ENCODE results near the gene SNRPA1. TPM values are rescaled to one million over a fixed set of nuclear protein-coding genes. Genes with fewer than 3 reads are reported as not detected.
A peak's percentile ranks its signal among the peaks of the same experiment; 100 is the strongest.

The SNRPA1 gene
- total RNA-seq, 1 donor from 2014 or later, result 79.5 TPM

- peak overlapping the region; percentile 21 for H3K4me2 ChIP-seq (ENCODE audit: low read length)
- peaks cover 24% of the 10 kb centered on the region for H3K4me1 Mint-ChIP-seq (ENCODE audit: low read depth, unreplicated experiment)
- H3K27ac ChIP-seq (ENCODE audit: low read depth, low read length), result no peak overlapping the region
- no peaks in the 10 kb centered on the region for H3K9me3 Mint-ChIP-seq (ENCODE audit: unreplicated experiment)
- H3K36me3 ChIP-seq (ENCODE audit: insufficient read depth, low read length), result peaks cover 9% of the 10 kb centered on the region
- no peaks in the 10 kb centered on the region for H3K27me3 ChIP-seq (ENCODE audit: insufficient read depth, low read length)
- peaks cover 3% of the 10 kb centered on the region for H3K36me3 Mint-ChIP-seq (ENCODE audit: low read depth, unreplicated experiment)
- FAIRE-seq, result no peak
- H3K79me2 ChIP-seq (ENCODE audit: insufficient read depth, low read length), result peaks cover 100% of the 10 kb centered on the region
- H3K9me3 ChIP-seq (ENCODE audit: insufficient read depth, low read depth, low read length), result no peaks in the 10 kb centered on the region
- H3K4me3 ChIP-seq (ENCODE audit: insufficient read depth, low read depth, low read length), result no peak overlapping the region
- no peak overlapping the region for H3K4me3 Mint-ChIP-seq (ENCODE audit: unreplicated experiment)
- H3K27ac Mint-ChIP-seq (ENCODE audit: unreplicated experiment), result no peak overlapping the region
- peak; percentile 68 for DNase-seq (ENCODE audit: low read depth)
- peaks cover 95% of the 10 kb centered on the region for H4K20me1 ChIP-seq (ENCODE audit: insufficient read depth, low read length)
- no peak for TF ChIP-seq EZH2 (IDR thresholded peaks at IDR 0.05; ENCODE audit: insufficient read depth, low read length)
- no peak for TF ChIP-seq CTCF (IDR thresholded peaks at IDR 0.05; ENCODE audit: insufficient read depth, low read depth, low read length)
- H2AFZ ChIP-seq (ENCODE audit: low read depth, low read length), result no peak overlapping the region
- no peak overlapping the region for H3K9ac ChIP-seq (ENCODE audit: low read length)
- peaks cover 31% of the 10 kb centered on the region for H3K4me1 ChIP-seq (ENCODE audit: insufficient read depth, low read length)
- no peaks in the 10 kb centered on the region for H3K27me3 Mint-ChIP-seq (ENCODE audit: low read depth, unreplicated experiment)
Observed at GRCh38 chr15:101242160-101242998, 52.7 kb downstream of the SNRPA1 start.

GRCh38 chr15:101240358-101240757 is 54.7 kb downstream of the SNRPA1 start:
- Mint-ChIP-seq H3K27ac (ENCODE audit: unreplicated experiment) (no peak overlapping the region), H3K4me1 (ENCODE audit: low read depth, unreplicated experiment) (peaks cover 24% of the 10 kb centered on the region), H3K36me3 (ENCODE audit: low read depth, unreplicated experiment) (peaks cover 5% of the 10 kb centered on the region), H3K9me3 (ENCODE audit: unreplicated experiment) (no peaks in the 10 kb centered on the region), H3K27me3 (ENCODE audit: low read depth, unreplicated experiment) (no peaks in the 10 kb centered on the region), H3K4me3 (ENCODE audit: unreplicated experiment) (no peak overlapping the region)
- H3K79me2 ChIP-seq (ENCODE audit: insufficient read depth, low read length), result peaks cover 99% of the 10 kb centered on the region
- peaks cover 6% of the 10 kb centered on the region for H3K36me3 ChIP-seq (ENCODE audit: insufficient read depth, low read length)
- H3K9me3 ChIP-seq (ENCODE audit: insufficient read depth, low read depth, low read length), result no peaks in the 10 kb centered on the region
- peaks cover 90% of the 10 kb centered on the region for H4K20me1 ChIP-seq (ENCODE audit: insufficient read depth, low read length)
- H2AFZ ChIP-seq (ENCODE audit: low read depth, low read length), result no peak overlapping the region
- peak; percentile 83 for DNase-seq (ENCODE audit: low read depth)
- no peak overlapping the region for H3K4me3 ChIP-seq (ENCODE audit: insufficient read depth, low read depth, low read length)
- TF ChIP-seq EZH2 (IDR thresholded peaks at IDR 0.05; ENCODE audit: insufficient read depth, low read length) (no peak), CTCF (IDR thresholded peaks at IDR 0.05; ENCODE audit: insufficient read depth, low read depth, low read length) (no peak)
- H3K9ac ChIP-seq (ENCODE audit: low read length), result no peak overlapping the region
- peaks cover 31% of the 10 kb centered on the region for H3K4me1 ChIP-seq (ENCODE audit: insufficient read depth, low read length)
- H3K27me3 ChIP-seq (ENCODE audit: insufficient read depth, low read length), result no peaks in the 10 kb centered on the region
- no peak overlapping the region for H3K4me2 ChIP-seq (ENCODE audit: low read length)
- FAIRE-seq, result no peak
- no peak overlapping the region for H3K27ac ChIP-seq (ENCODE audit: low read depth, low read length)

GRCh38 chr15:101239724-101240136 is 55.3 kb downstream of the SNRPA1 start:
- no peak for FAIRE-seq
- Mint-ChIP-seq H3K9me3 (ENCODE audit: unreplicated experiment) (no peaks in the 10 kb centered on the region), H3K27ac (ENCODE audit: unreplicated experiment) (no peak overlapping the region), H3K27me3 (ENCODE audit: low read depth, unreplicated experiment) (no peaks in the 10 kb centered on the region), H3K36me3 (ENCODE audit: low read depth, unreplicated experiment) (peaks cover 5% of the 10 kb centered on the region), H3K4me3 (ENCODE audit: unreplicated experiment) (no peak overlapping the region), H3K4me1 (ENCODE audit: low read depth, unreplicated experiment) (peaks cover 19% of the 10 kb centered on the region)
- no peak overlapping the region for H3K4me3 ChIP-seq (ENCODE audit: insufficient read depth, low read depth, low read length)
- H3K27me3 ChIP-seq (ENCODE audit: insufficient read depth, low read length), result no peaks in the 10 kb centered on the region
- no peak overlapping the region for H3K4me2 ChIP-seq (ENCODE audit: low read length)
- H3K36me3 ChIP-seq (ENCODE audit: insufficient read depth, low read length), result peaks cover 6% of the 10 kb centered on the region
- H4K20me1 ChIP-seq (ENCODE audit: insufficient read depth, low read length), result peaks cover 90% of the 10 kb centered on the region
- H3K79me2 ChIP-seq (ENCODE audit: insufficient read depth, low read length), result peaks cover 99% of the 10 kb centered on the region
- TF ChIP-seq CTCF (IDR thresholded peaks at IDR 0.05; ENCODE audit: insufficient read depth, low read depth, low read length), result no peak
- no peak for TF ChIP-seq EZH2 (IDR thresholded peaks at IDR 0.05; ENCODE audit: insufficient read depth, low read length)
- DNase-seq (ENCODE audit: low read depth), result no peak
- no peak overlapping the region for H2AFZ ChIP-seq (ENCODE audit: low read depth, low read length)
- H3K4me1 ChIP-seq (ENCODE audit: insufficient read depth, low read length), result peaks cover 25% of the 10 kb centered on the region
- H3K27ac ChIP-seq (ENCODE audit: low read depth, low read length), result no peak overlapping the region
- no peak overlapping the region for H3K9ac ChIP-seq (ENCODE audit: low read length)
- H3K9me3 ChIP-seq (ENCODE audit: insufficient read depth, low read depth, low read length), result no peaks in the 10 kb centered on the region

Measured in astrocyte (in vitro differentiated cells and primary cell).